PFSK-1 (cell line): ENCODE data around the gene SIKE1.

Experiments used
- POLR2AphosphoS5 ChIP-seq: IDR thresholded peaks from 2 replicates; pipeline ENCODE4 v1.6.1; 2012; ENCODE audit warnings: low read depth, mild to moderate bottlenecking, control low read depth, low read length, moderate library complexity
- SIN3A ChIP-seq: IDR thresholded peaks from 2 replicates; pipeline ENCODE4 v1.6.1; 2012; ENCODE audit warnings: mild to moderate bottlenecking, low read length, moderate library complexity, borderline replicate concordance; ENCODE audit not compliant: insufficient read depth
- TAF1 ChIP-seq: IDR thresholded peaks from 2 replicates; pipeline ENCODE4 v1.6.1; 2012; ENCODE audit warnings: low read length, control low read depth, borderline replicate concordance; ENCODE audit not compliant: insufficient read depth

DNA sequence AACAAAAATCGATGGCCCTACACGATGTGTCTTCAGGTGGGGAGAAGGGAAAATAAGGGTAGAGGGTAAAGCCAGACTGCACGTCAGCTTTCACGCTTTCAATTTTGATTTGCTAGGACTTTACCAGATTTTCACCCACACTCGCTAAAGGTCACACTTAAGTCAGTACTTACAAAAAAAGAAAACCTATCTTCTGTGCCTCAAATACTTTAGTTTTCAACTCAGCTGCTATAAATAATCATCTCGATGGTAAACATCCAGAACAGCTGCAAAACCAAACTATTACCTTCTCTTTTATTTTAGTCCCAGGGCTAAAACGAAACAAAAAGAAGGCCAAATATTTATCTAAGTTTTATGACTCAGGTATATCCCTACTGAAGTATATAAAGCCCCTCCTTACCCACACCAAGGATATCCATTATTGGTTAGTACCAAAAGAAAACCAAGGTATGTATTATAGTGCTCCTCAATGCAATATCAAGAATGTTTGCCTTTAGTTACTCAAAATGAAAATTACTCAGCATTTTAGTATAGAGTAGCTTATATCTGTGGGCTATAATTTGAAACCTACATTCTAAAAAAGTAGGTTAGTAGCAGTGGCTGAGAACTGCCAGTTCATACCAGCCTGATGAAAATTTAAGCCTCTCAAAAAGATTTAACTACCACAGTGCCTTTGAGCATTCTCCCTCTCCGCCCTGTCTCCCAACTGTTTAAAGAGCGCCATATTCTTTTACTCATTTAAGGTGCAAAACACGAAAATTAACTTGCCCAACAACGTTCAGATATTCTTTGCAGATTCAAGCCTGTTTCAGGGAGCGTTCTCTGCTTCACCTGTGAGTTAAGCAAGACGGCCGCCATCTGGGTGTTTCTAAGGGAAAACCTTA lies 24.2 kb downstream of the SIKE1 start:
- TF ChIP-seq POLR2AphosphoS5 (no peak), SIN3A (no peak), TAF1 (no peak)
